ENCODE results near the gene GP1BA.

DNA sequence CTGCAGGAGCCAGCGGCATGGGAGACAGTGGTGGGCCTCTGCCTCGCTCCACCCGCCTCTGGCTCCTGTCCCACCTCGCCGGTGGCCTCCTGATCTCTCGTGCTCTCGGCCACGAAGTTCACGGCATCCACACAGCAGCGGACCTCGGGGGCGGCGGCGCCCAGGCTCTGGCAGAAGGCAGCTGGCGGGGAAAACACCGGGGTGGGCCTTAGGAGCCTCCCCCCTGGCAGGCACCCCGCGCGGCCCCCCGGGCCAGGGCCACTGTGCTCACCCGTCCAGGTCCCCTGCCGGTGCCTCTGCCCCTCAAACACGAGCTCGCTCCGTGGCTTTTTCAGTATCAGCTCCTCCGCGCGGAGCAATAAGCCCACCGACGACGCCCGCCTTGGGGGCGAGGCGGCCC lies 33.1 kb upstream of the GP1BA start:
- TF ChIP-seq PBX3 (IDR thresholded peaks at IDR 0.05; ENCODE audit: insufficient replicate concordance, low read depth, low read length), result no peak
- TF ChIP-seq, protein P1, sequence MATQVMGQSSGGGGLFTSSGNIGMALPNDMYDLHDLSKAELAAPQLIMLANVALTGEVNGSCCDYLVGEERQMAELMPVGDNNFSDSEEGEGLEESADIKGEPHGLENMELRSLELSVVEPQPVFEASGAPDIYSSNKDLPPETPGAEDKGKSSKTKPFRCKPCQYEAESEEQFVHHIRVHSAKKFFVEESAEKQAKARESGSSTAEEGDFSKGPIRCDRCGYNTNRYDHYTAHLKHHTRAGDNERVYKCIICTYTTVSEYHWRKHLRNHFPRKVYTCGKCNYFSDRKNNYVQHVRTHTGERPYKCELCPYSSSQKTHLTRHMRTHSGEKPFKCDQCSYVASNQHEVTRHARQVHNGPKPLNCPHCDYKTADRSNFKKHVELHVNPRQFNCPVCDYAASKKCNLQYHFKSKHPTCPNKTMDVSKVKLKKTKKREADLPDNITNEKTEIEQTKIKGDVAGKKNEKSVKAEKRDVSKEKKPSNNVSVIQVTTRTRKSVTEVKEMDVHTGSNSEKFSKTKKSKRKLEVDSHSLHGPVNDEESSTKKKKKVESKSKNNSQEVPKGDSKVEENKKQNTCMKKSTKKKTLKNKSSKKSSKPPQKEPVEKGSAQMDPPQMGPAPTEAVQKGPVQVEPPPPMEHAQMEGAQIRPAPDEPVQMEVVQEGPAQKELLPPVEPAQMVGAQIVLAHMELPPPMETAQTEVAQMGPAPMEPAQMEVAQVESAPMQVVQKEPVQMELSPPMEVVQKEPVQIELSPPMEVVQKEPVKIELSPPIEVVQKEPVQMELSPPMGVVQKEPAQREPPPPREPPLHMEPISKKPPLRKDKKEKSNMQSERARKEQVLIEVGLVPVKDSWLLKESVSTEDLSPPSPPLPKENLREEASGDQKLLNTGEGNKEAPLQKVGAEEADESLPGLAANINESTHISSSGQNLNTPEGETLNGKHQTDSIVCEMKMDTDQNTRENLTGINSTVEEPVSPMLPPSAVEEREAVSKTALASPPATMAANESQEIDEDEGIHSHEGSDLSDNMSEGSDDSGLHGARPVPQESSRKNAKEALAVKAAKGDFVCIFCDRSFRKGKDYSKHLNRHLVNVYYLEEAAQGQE (IDR thresholded peaks at IDR 0.05; ENCODE audit: low read depth, low read length), result no peak
- TF ChIP-seq BRCA1 (IDR thresholded peaks at IDR 0.05; ENCODE audit: low read depth, low read length), result no peak
- no peak for TF ChIP-seq CHD2 (IDR thresholded peaks at IDR 0.05; ENCODE audit: borderline replicate concordance, low read depth, low read length)
- TF ChIP-seq ZZZ3 (IDR thresholded peaks at IDR 0.05; ENCODE audit: control insufficient read depth, insufficient read length, low read depth), result no peak
- TF ChIP-seq, protein P2, sequence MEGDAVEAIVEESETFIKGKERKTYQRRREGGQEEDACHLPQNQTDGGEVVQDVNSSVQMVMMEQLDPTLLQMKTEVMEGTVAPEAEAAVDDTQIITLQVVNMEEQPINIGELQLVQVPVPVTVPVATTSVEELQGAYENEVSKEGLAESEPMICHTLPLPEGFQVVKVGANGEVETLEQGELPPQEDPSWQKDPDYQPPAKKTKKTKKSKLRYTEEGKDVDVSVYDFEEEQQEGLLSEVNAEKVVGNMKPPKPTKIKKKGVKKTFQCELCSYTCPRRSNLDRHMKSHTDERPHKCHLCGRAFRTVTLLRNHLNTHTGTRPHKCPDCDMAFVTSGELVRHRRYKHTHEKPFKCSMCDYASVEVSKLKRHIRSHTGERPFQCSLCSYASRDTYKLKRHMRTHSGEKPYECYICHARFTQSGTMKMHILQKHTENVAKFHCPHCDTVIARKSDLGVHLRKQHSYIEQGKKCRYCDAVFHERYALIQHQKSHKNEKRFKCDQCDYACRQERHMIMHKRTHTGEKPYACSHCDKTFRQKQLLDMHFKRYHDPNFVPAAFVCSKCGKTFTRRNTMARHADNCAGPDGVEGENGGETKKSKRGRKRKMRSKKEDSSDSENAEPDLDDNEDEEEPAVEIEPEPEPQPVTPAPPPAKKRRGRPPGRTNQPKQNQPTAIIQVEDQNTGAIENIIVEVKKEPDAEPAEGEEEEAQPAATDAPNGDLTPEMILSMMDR (IDR thresholded peaks at IDR 0.05 in 2 of 3, conservative IDR thresholded peaks at IDR 0.05 in 1 of 3; ENCODE audit: control insufficient read depth in 2 of 3, extremely low read depth in 1 of 3, insufficient read depth in 1 of 3, low read depth in 3 of 3, low read length in 3 of 3), result no peak
- no peak for TF ChIP-seq CBX3 (IDR thresholded peaks at IDR 0.05; ENCODE audit: borderline replicate concordance, low read depth)
- no peak for TF ChIP-seq SMC3 (IDR thresholded peaks at IDR 0.05; ENCODE audit: borderline replicate concordance, low read length)
- no peak for TF ChIP-seq RB1 (IDR thresholded peaks at IDR 0.05; ENCODE audit: borderline replicate concordance)
- TF ChIP-seq POLR2A (IDR thresholded peaks at IDR 0.05; ENCODE audit: low read depth, low read length), result no peak
- TF ChIP-seq EZH2 (IDR thresholded peaks at IDR 0.05; ENCODE audit: borderline replicate concordance, control insufficient read depth, low read depth, low read length), result no peak
- no peak for TF ChIP-seq MXI1 (IDR thresholded peaks at IDR 0.05; ENCODE audit: low read depth, low read length)
- no peak for TF ChIP-seq POLR2AphosphoS2 (IDR thresholded peaks at IDR 0.05; ENCODE audit: low read depth, low read length)
